CD14-positive monocyte (primary cell): ENCODE data around the gene SSU72. TPM values are rescaled to one million over a fixed set of nuclear protein-coding genes. Genes with fewer than 3 reads are reported as not detected.

Experiments
- DNase-seq, 3 donors: peaks; one replicate each; pipeline ENCODE4 v3.0.0-alpha.2; 2011 to 2022
- H2AFZ ChIP-seq: 2 replicates; pipeline ENCODE4 v1.6.0; 2012; ENCODE audit warnings: mild to moderate bottlenecking, low read depth, low read length, inconsistent platforms; ENCODE audit not compliant: insufficient read depth, poor library complexity, severe bottlenecking
- H3K27ac ChIP-seq, 2 donors: 1 replicate in 1 of 2; 2 replicates in 1 of 2; pipeline ENCODE4 v1.5.1; 2012 to 2013; ENCODE audit warnings: low read length in 2 of 2, control low read depth in 1 of 2, inconsistent platforms in 1 of 2, low read depth in 1 of 2, mild to moderate bottlenecking in 1 of 2
- H3K27me3 ChIP-seq, 2 donors: one replicate each; pipeline versions ENCODE4 v1.6.0 to v1.6.1; 2011 to 2013; ENCODE audit warnings: low read length in 2 of 2; ENCODE audit not compliant: control insufficient read depth in 2 of 2, insufficient read depth in 2 of 2
- H3K36me3 ChIP-seq, 2 donors: replicated peaks in 1 of 2; 1 replicate in 1 of 2; 2 replicates in 1 of 2; pipeline versions ENCODE4 v1.5.1 to v1.6.1; 2012 to 2013; ENCODE audit warnings: low read length in 2 of 2, control low read depth in 1 of 2, inconsistent platforms in 1 of 2, mild to moderate bottlenecking in 1 of 2; ENCODE audit not compliant: insufficient read depth in 2 of 2, control insufficient read depth in 1 of 2
- H3K4me1 ChIP-seq, 2 donors: 1 replicate in 1 of 2; 2 replicates in 1 of 2; pipeline versions ENCODE4 v1.5.1 to v1.6.1; 2012 to 2013; ENCODE audit warnings: low read length in 2 of 2, control low read depth in 1 of 2, inconsistent platforms in 1 of 2, mild to moderate bottlenecking in 1 of 2, moderate library complexity in 1 of 2; ENCODE audit not compliant: insufficient read depth in 2 of 2, control insufficient read depth in 1 of 2
- H3K4me2 ChIP-seq: replicated peaks from 2 replicates; pipeline ENCODE3; 2012; ENCODE audit warnings: low read length, moderate library complexity, mild to moderate bottlenecking; ENCODE audit not compliant: poor library complexity, severe bottlenecking; ENCODE audit errors: extremely low read depth
- H3K4me3 ChIP-seq, 3 experiments: fragments of 200-600 bp in 1 of 3; sonication (generic) in 1 of 3; replicated peaks in 1 of 3; 1 replicate in 2 of 3; 2 replicates in 1 of 3; pipeline ENCODE4 v1.5.1; 2011 to 2013; ENCODE audit warnings: low read length in 3 of 3, mild to moderate bottlenecking in 3 of 3, control low read depth in 2 of 3, low read depth in 2 of 3, inconsistent platforms in 1 of 3, moderate library complexity in 1 of 3
- H3K79me2 ChIP-seq: 2 replicates; pipeline ENCODE4 v1.6.0; 2012; ENCODE audit warnings: mild to moderate bottlenecking, control low read depth, inconsistent platforms, low read length, moderate library complexity; ENCODE audit not compliant: insufficient read depth
- H3K9ac ChIP-seq: 2 replicates; pipeline ENCODE4 v1.6.0; 2017; ENCODE audit warnings: low read length, mild to moderate bottlenecking; ENCODE audit not compliant: insufficient read depth, poor library complexity, severe bottlenecking
- H3K9me3 ChIP-seq, 2 donors: replicated peaks in 1 of 2; 1 replicate in 1 of 2; 2 replicates in 1 of 2; pipeline versions ENCODE4 v1.5.1 to v1.6.1; 2012 to 2013; ENCODE audit warnings: low read length in 2 of 2, control low read depth in 1 of 2; ENCODE audit not compliant: control insufficient read depth in 1 of 2, insufficient read depth in 1 of 2
- H4K20me1 ChIP-seq: 2 replicates; pipeline ENCODE4 v1.6.0; 2012; ENCODE audit warnings: mild to moderate bottlenecking, low read length, control low read depth, moderate library complexity; ENCODE audit not compliant: insufficient read depth
- H3K27ac Mint-ChIP-seq, 7 donors: one replicate each; pipeline ENCODE4 v1.8.0; 2020; ENCODE audit warnings: mild to moderate bottlenecking in 7 of 7, mixed read lengths in 7 of 7, moderate library complexity in 6 of 7, inconsistent platforms in 2 of 7
- H3K27me3 Mint-ChIP-seq, 3 donors: one replicate each; pipeline ENCODE4 v1.8.0; 2021 to 2022; ENCODE audit warnings: low read depth in 3 of 3, mild to moderate bottlenecking in 3 of 3, mixed read lengths in 3 of 3, moderate library complexity in 3 of 3, inconsistent platforms in 1 of 3
- H3K36me3 Mint-ChIP-seq, 2 donors: one replicate each; pipeline ENCODE4 v1.8.0; 2020; ENCODE audit warnings: mixed read lengths in 2 of 2, inconsistent platforms in 1 of 2, mild to moderate bottlenecking in 1 of 2
- H3K4me1 Mint-ChIP-seq: one replicate; pipeline ENCODE4 v1.8.0; 2020; ENCODE audit warnings: mild to moderate bottlenecking, mixed read lengths
- H3K4me3 Mint-ChIP-seq, 2 donors: one replicate each; pipeline ENCODE4 v1.8.0; 2020; ENCODE audit warnings: mild to moderate bottlenecking in 2 of 2, mixed read lengths in 2 of 2, moderate library complexity in 1 of 2
- H3K9me3 Mint-ChIP-seq, 7 donors: one replicate each; pipeline ENCODE4 v1.8.0; 2020 to 2022; ENCODE audit warnings: mixed read lengths in 7 of 7, mild to moderate bottlenecking in 6 of 7, moderate library complexity in 6 of 7, inconsistent platforms in 2 of 7
- WGBS: methylation state at CpG from one replicate; pipeline ENCODE4 v1.1.5; 2013; ENCODE audit warnings: missing lambda C conversion rate; ENCODE audit not compliant: insufficient coverage; 5-methylcytosine and 5-hydroxymethylcytosine counted together
- intact Hi-C, 2 donors: fragments of 100-400 bp; cut with micrococcal nuclease; formaldehyde crosslinking; loops; one replicate each; pipeline versions ENCODE4 v1.15.0 to v1.15.1; 2023
- polyA plus RNA-seq, 3 donors: library from polyadenylated mRNA; depleted of rRNA in 1 of 3; unstranded in 2 of 3; stranded (reverse) in 1 of 3; fragments of 300-500 nt in 2 of 3; fragments of >200 nt in 1 of 3; fragmentation: Illumina TruSeq in 2 of 3; gene quantifications; 1 replicate in 2 of 3; 2 replicates in 1 of 3; pipeline ENCODE4 v1.2.3, GENCODE V29; 2012 to 2021
- TF ChIP-seq, protein P1 (sequence below): fragments of 200-600 bp; IDR thresholded peaks from one replicate; pipeline ENCODE4 v1.8.0; 2022; ENCODE audit warnings: antibody characterized with exemption, mild to moderate bottlenecking

Gene SSU72
- polyA plus RNA-seq, 3 donors, result 88.1 to 168 (median 138) TPM

DNA sequence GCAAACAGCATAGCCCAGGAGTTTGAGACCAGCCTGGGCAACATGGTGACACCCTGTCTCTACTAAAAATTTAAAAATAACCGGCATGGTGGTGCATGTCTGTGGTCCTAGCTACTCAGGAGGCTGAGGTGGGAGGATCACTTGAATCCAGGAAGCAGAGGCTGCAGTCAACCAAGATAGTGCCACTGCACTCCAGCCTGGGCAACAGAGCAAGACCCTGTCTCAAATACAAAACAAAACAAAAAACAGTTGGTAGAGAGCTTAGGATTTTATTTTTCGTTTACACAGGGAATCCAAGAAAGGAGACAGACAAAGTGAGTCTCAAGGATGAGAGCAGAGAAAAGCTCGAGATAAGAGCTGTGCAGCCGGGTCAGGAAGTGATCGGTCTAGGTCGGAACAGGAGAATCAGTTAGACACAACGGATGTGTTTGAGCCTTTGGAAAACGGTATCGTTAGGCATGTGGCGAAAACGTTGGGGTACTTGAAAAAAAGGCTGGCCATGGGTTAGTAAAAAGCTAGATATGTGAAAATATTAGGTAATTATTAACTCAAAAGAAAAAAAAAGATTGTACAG lies 38.9 kb upstream of the SSU72 start:
- TF ChIP-seq, protein P1, sequence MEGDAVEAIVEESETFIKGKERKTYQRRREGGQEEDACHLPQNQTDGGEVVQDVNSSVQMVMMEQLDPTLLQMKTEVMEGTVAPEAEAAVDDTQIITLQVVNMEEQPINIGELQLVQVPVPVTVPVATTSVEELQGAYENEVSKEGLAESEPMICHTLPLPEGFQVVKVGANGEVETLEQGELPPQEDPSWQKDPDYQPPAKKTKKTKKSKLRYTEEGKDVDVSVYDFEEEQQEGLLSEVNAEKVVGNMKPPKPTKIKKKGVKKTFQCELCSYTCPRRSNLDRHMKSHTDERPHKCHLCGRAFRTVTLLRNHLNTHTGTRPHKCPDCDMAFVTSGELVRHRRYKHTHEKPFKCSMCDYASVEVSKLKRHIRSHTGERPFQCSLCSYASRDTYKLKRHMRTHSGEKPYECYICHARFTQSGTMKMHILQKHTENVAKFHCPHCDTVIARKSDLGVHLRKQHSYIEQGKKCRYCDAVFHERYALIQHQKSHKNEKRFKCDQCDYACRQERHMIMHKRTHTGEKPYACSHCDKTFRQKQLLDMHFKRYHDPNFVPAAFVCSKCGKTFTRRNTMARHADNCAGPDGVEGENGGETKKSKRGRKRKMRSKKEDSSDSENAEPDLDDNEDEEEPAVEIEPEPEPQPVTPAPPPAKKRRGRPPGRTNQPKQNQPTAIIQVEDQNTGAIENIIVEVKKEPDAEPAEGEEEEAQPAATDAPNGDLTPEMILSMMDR, result no peak
- Mint-ChIP-seq H3K36me3 (peaks cover 10% of the 10 kb centered on the region in 2 donors), H3K27me3 (peaks cover 0 to 5% (median 0%) of the 10 kb centered on the region in 3 donors), H3K4me1 (peaks cover 31% of the 10 kb centered on the region), H3K9me3 (no peaks in the 10 kb centered on the region), H3K4me3 (peak overlapping the region; percentile 90 to 94), H3K27ac (peak overlapping the region; percentile 59 to 98 (median 97))
- Histone ChIP-seq H2AFZ (no peak overlapping the region), H3K4me1 (peaks cover 26 to 33% of the 10 kb centered on the region in 2 donors), H3K79me2 (peaks cover 22% of the 10 kb centered on the region), H3K4me3 (peak overlapping the region in 2 of 3 experiments; percentile 87 to 92), H3K9ac (peak overlapping the region; percentile 100), H3K27ac (peak overlapping the region; percentile 98), H3K9me3 (no peaks in the 10 kb centered on the region), H3K36me3 (peaks cover 0 to 4% of the 10 kb centered on the region in 2 donors), H4K20me1 (peaks cover 12% of the 10 kb centered on the region), H3K4me2 (peak overlapping the region; percentile 91), H3K27me3 (no peaks in the 10 kb centered on the region)
- intact Hi-C loops, result loop anchor here (2.0 kb wide), 1 partner anchor 39 kb away; the partner anchor contains the start of gene SSU72 (in 2 of the 2)
- WGBS, result 85% methylated on average over 6 of the region's 11 CpGs
- DNase-seq, result no peak

DNA sequence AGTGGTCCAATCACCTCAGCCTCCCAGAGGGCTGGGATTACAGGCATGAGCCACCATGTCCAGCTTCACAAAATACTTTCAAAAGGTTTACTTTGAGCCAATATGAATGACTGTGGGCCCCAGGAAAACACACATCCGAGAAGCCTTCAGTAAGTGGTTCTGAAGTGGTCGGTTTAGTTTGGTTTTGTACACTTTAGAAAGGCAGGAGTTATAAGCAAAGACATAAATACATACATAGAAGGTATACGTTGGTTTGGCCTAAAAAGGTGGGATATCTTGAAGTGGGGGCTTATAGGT lies 37.4 kb upstream of the SSU72 start:
- H3K36me3 Mint-ChIP-seq, result peaks cover 2 to 3% of the 10 kb centered on the region in 2 donors
- no peak overlapping the region for H2AFZ ChIP-seq
- H3K27me3 Mint-ChIP-seq, result peaks cover 0 to 5% (median 1%) of the 10 kb centered on the region in 3 donors
- peak overlapping the region in 1 of 7 donors; percentile 10 for H3K27ac Mint-ChIP-seq
- WGBS, result no CpG with 5 or more reads among the region's 3 CpGs
- H3K9me3 Mint-ChIP-seq, result no peaks in the 10 kb centered on the region
- no peak overlapping the region for H3K4me3 ChIP-seq
- H4K20me1 ChIP-seq, result peaks cover 8% of the 10 kb centered on the region
- no peaks in the 10 kb centered on the region for H3K36me3 ChIP-seq
- DNase-seq, result no peak
- intact Hi-C loops, result no loop called here
- no peaks in the 10 kb centered on the region for H3K9me3 ChIP-seq
- peaks cover 19% of the 10 kb centered on the region for H3K79me2 ChIP-seq
- no peak overlapping the region for H3K4me3 Mint-ChIP-seq
- H3K27me3 ChIP-seq, result no peaks in the 10 kb centered on the region
- peaks cover 35% of the 10 kb centered on the region for H3K4me1 Mint-ChIP-seq
- H3K9ac ChIP-seq, result no peak overlapping the region
- TF ChIP-seq, protein P1, result no peak
- no peak overlapping the region for H3K27ac ChIP-seq
- no peak overlapping the region for H3K4me2 ChIP-seq
- peaks cover 33 to 38% of the 10 kb centered on the region in 2 donors for H3K4me1 ChIP-seq
